Measurements from ENCODE around the gene TRERF1.

The TRERF1 gene

GRCh38 chr6:42453031-42453653 lies 1.4 kb upstream of the TRERF1 start:
- in situ Hi-C loops (cut with HindIII; ENCODE audit: low pct_ligation_motif_present, low sequenced_read_pairs) = no loop called here
- Histone ChIP-seq H3K27me3 (replicated peaks) (no peaks in the 10 kb centered on the region), H3K36me3 (replicated peaks) (no peaks in the 10 kb centered on the region), H3K27ac (peak overlapping the region; percentile 78), H3K4me3 (ENCODE audit: low read depth, low read length) (peak overlapping the region; percentile 77)
- DNase-seq = peak; percentile 83
- TF ChIP-seq CTCF (IDR thresholded peaks at IDR 0.05; ENCODE audit: low read depth, low read length, missing control alignments) = no peak

GRCh38 chr6:42452171-42453030 lies 675 bp upstream of the TRERF1 start:
- no peak for TF ChIP-seq CTCF (IDR thresholded peaks at IDR 0.05; ENCODE audit: low read depth, low read length, missing control alignments)
- Histone ChIP-seq H3K27ac (peak overlapping the region; percentile 78), H3K36me3 (replicated peaks) (no peaks in the 10 kb centered on the region), H3K4me3 (ENCODE audit: low read depth, low read length) (peak overlapping the region; percentile 77), H3K27me3 (replicated peaks) (no peaks in the 10 kb centered on the region)
- in situ Hi-C loops (cut with HindIII; ENCODE audit: low pct_ligation_motif_present, low sequenced_read_pairs) = no loop called here
- peak; percentile 51 for DNase-seq

- in situ Hi-C loops (cut with HindIII; ENCODE audit: low pct_ligation_motif_present, low sequenced_read_pairs) = no loop called here
- no peak for DNase-seq
- Histone ChIP-seq H3K4me3 (ENCODE audit: low read depth, low read length) (peak overlapping the region; percentile 77), H3K27ac (peak overlapping the region; percentile 2), H3K36me3 (replicated peaks) (no peaks in the 10 kb centered on the region), H3K27me3 (replicated peaks) (no peaks in the 10 kb centered on the region)
- no peak for TF ChIP-seq CTCF (IDR thresholded peaks at IDR 0.05; ENCODE audit: low read depth, low read length, missing control alignments)
Observed at GRCh38 chr6:42450477-42451332, 1.0 kb downstream of the TRERF1 start.

- no peak for TF ChIP-seq CTCF (IDR thresholded peaks at IDR 0.05; ENCODE audit: low read depth, low read length, missing control alignments)
- H3K36me3 ChIP-seq (replicated peaks) = no peaks in the 10 kb centered on the region
- in situ Hi-C loops (cut with HindIII; ENCODE audit: low pct_ligation_motif_present, low sequenced_read_pairs) = no loop called here
- no peaks in the 10 kb centered on the region for H3K27me3 ChIP-seq (replicated peaks)
- peak overlapping the region; percentile 77 for H3K4me3 ChIP-seq (ENCODE audit: low read depth, low read length)
- no peak overlapping the region for H3K27ac ChIP-seq
- DNase-seq = no peak
Observed at GRCh38 chr6:42449917-42450476, 1.7 kb downstream of the TRERF1 start.

- no peak overlapping the region for H3K27ac ChIP-seq
- no peak overlapping the region for H3K4me3 ChIP-seq (ENCODE audit: low read depth, low read length)
- no peak for DNase-seq
- no peaks in the 10 kb centered on the region for H3K27me3 ChIP-seq (replicated peaks)
- in situ Hi-C loops (cut with HindIII; ENCODE audit: low pct_ligation_motif_present, low sequenced_read_pairs) = no loop called here
- TF ChIP-seq CTCF (IDR thresholded peaks at IDR 0.05; ENCODE audit: low read depth, low read length, missing control alignments) = no peak
- no peaks in the 10 kb centered on the region for H3K36me3 ChIP-seq (replicated peaks)
Observed at GRCh38 chr6:42448927-42449659, 2.6 kb downstream of the TRERF1 start.
